Activated B cell treated with CpG ODN at 0.5 μM for 24 hours (primary cell): Measurements from ENCODE around the gene CAMK4. TPM values are rescaled to one million over a fixed set of nuclear protein-coding genes. Genes with fewer than 3 reads are reported as not detected.

ENCODE experiments used
- ATAC-seq: fragments of 200-7000 bp; cut with Tn5 transposase; one replicate; pipeline ENCODE4 v1.10.0; 2021; ENCODE audit warnings: low read depth, mild to moderate bottlenecking, moderate library complexity
- CTCF ChIA-PET: fragments of 350-600 bp; sonication (Branson Sonifier 250); formaldehyde crosslinking; loops from one replicate; lab custom pipeline; 2021; ENCODE audit warnings: antibody characterized with exemption; lab: Charles Lee
- POLR2A ChIA-PET: fragments of 350-600 bp; sonication (Branson Sonifier 250); formaldehyde crosslinking; loops from one replicate; lab custom pipeline; 2021; ENCODE audit warnings: antibody characterized with exemption; lab: Charles Lee
- DNase-seq: peaks from one replicate; pipeline ENCODE4 v3.0.0; 2022
- H3K27ac Mint-ChIP-seq: one replicate; pipeline ENCODE4 v1.8.0; 2020; ENCODE audit warnings: mixed read lengths
- H3K27me3 Mint-ChIP-seq: one replicate; pipeline ENCODE4 v1.8.0; 2021; ENCODE audit warnings: mixed read lengths
- H3K36me3 Mint-ChIP-seq: one replicate; pipeline ENCODE4 v1.8.0; 2021; ENCODE audit warnings: low read depth, mixed read lengths
- H3K4me1 Mint-ChIP-seq: one replicate; pipeline ENCODE4 v1.8.0; 2021; ENCODE audit warnings: mixed read lengths
- H3K4me3 Mint-ChIP-seq: one replicate; pipeline ENCODE4 v1.8.0; 2020; ENCODE audit warnings: mild to moderate bottlenecking, mixed read lengths
- H3K9me3 Mint-ChIP-seq: one replicate; pipeline ENCODE4 v1.8.0; 2020; ENCODE audit warnings: mixed read lengths
- CTCF ChIP-seq: fragments of 200-600 bp; IDR thresholded peaks from one replicate; pipeline ENCODE4 v1.8.0; 2022; ENCODE audit warnings: antibody characterized with exemption, mild to moderate bottlenecking
- intact Hi-C: fragments of 100-400 bp; cut with micrococcal nuclease; formaldehyde crosslinking; loops from one replicate; pipeline ENCODE4 v1.15.1; 2024
- total RNA-seq: library from RNA; stranded (reverse); gene quantifications from 2 replicates; pipeline ENCODE4 v1.2.3, GENCODE V29; 2022

Gene CAMK4
- total RNA-seq, 1 donor from 2014 or later, result 6.3 TPM

- H3K4me3 Mint-ChIP-seq, result no peak overlapping the region
- H3K4me1 Mint-ChIP-seq, result no peaks in the 10 kb centered on the region
- DNase-seq (no peak), ATAC-seq (no peak)
- no peaks in the 10 kb centered on the region for H3K36me3 Mint-ChIP-seq
- no peak for TF ChIP-seq CTCF
- ChIA-PET CTCF (no interaction called here), POLR2A (no interaction called here)
- no peaks in the 10 kb centered on the region for H3K9me3 Mint-ChIP-seq
- no peak overlapping the region for H3K27ac Mint-ChIP-seq
- intact Hi-C loops, result no loop called here
- peaks cover 12% of the 10 kb centered on the region for H3K27me3 Mint-ChIP-seq
Observed at GRCh38 chr5:111197523-111197922, 26.7 kb upstream of the CAMK4 start.

- DNase-seq (no peak), ATAC-seq (no peak)
- Mint-ChIP-seq H3K27ac (no peak overlapping the region), H3K4me3 (no peak overlapping the region), H3K9me3 (no peaks in the 10 kb centered on the region), H3K36me3 (no peaks in the 10 kb centered on the region), H3K27me3 (peaks cover 12% of the 10 kb centered on the region), H3K4me1 (no peaks in the 10 kb centered on the region)
- CTCF ChIA-PET, result no interaction called here
- POLR2A ChIA-PET, result no interaction called here
- intact Hi-C loops, result no loop called here
- TF ChIP-seq CTCF, result no peak
Observed at GRCh38 chr5:111198281-111198966, 25.8 kb upstream of the CAMK4 start.

GRCh38 chr5:111200828-111201227, 23.4 kb upstream of the CAMK4 start:
- Mint-ChIP-seq H3K4me3 (no peak overlapping the region), H3K9me3 (no peaks in the 10 kb centered on the region), H3K4me1 (no peaks in the 10 kb centered on the region), H3K27ac (no peak overlapping the region), H3K27me3 (peaks cover 14% of the 10 kb centered on the region), H3K36me3 (no peaks in the 10 kb centered on the region)
- ATAC-seq, result no peak
- DNase-seq, result no peak
- intact Hi-C loops, result no loop called here
- POLR2A ChIA-PET, result interaction anchor here (0.5 kb wide), 1 partner anchor 1232 kb away, joined by 7 read pairs; no protein-coding TSS in a partner anchor
- no peak for TF ChIP-seq CTCF
- CTCF ChIA-PET, result no interaction called here

- Mint-ChIP-seq H3K4me3 (no peak overlapping the region), H3K4me1 (no peaks in the 10 kb centered on the region), H3K27ac (no peak overlapping the region), H3K9me3 (no peaks in the 10 kb centered on the region), H3K27me3 (peaks cover 14% of the 10 kb centered on the region), H3K36me3 (no peaks in the 10 kb centered on the region)
- ATAC-seq (no peak), DNase-seq (no peak)
- ChIA-PET CTCF (no interaction called here), POLR2A (no interaction called here)
- no peak for TF ChIP-seq CTCF
- intact Hi-C loops, result no loop called here
Observed at GRCh38 chr5:111201705-111202104, 22.5 kb upstream of the CAMK4 start.

- DNase-seq (no peak), ATAC-seq (no peak)
- ChIA-PET POLR2A (no interaction called here), CTCF (no interaction called here)
- Mint-ChIP-seq H3K9me3 (peaks cover 2% of the 10 kb centered on the region), H3K4me3 (no peak overlapping the region), H3K27me3 (peaks cover 3% of the 10 kb centered on the region), H3K36me3 (no peaks in the 10 kb centered on the region), H3K4me1 (no peaks in the 10 kb centered on the region), H3K27ac (no peak overlapping the region)
- intact Hi-C loops, result no loop called here
- TF ChIP-seq CTCF, result no peak
Observed at GRCh38 chr5:111211341-111211740, 12.8 kb upstream of the CAMK4 start.
